Endothelial cell (in vitro differentiated cells): ENCODE measurements around the gene TMEM203. TPM values are rescaled to one million over a fixed set of nuclear protein-coding genes. Genes with fewer than 3 reads are reported as not detected.
A peak's percentile ranks its signal among the peaks of the same experiment; 100 is the strongest.
"Not testable (repeated sequence)": the region's sequence is repeated elsewhere in the genome, so short reads cannot be mapped to it uniquely, and the experiment has no call there.

Source experiments
- DNase-seq: peaks from one replicate; pipeline ENCODE4 v3.0.0; 2021; ENCODE audit warnings: low spot score
- H3K27ac Mint-ChIP-seq: one replicate; pipeline ENCODE4 v1.8.0; 2021; ENCODE audit warnings: mixed read lengths, inconsistent platforms; ENCODE audit not compliant: unreplicated experiment
- H3K27me3 Mint-ChIP-seq: one replicate; pipeline ENCODE4 v1.8.0; 2021; ENCODE audit warnings: mild to moderate bottlenecking, moderate library complexity, mixed read lengths, inconsistent platforms; ENCODE audit not compliant: unreplicated experiment
- H3K36me3 Mint-ChIP-seq: one replicate; pipeline ENCODE4 v1.8.0; 2021; ENCODE audit warnings: mild to moderate bottlenecking, low read depth, mixed read lengths, inconsistent platforms; ENCODE audit not compliant: unreplicated experiment
- H3K4me1 Mint-ChIP-seq: one replicate; pipeline ENCODE4 v1.8.0; 2021; ENCODE audit warnings: mild to moderate bottlenecking, mixed read lengths, inconsistent platforms; ENCODE audit not compliant: unreplicated experiment
- H3K4me3 Mint-ChIP-seq: one replicate; pipeline ENCODE4 v1.8.0; 2021; ENCODE audit warnings: mild to moderate bottlenecking, mixed read lengths, inconsistent platforms; ENCODE audit not compliant: unreplicated experiment
- H3K9me3 Mint-ChIP-seq: one replicate; pipeline ENCODE4 v1.8.0; 2021; ENCODE audit warnings: mixed read lengths, inconsistent platforms; ENCODE audit not compliant: unreplicated experiment
- total RNA-seq: library from RNA; stranded (reverse); fragmentation: NEBNext Ultra II Directional; extraction: Animal tissue kit (Norgen Biotek cat#: 25700); gene quantifications from one replicate; pipeline ENCODE4 v1.2.1, GENCODE V29; 2021; ENCODE audit not compliant: unreplicated experiment
- TF ChIP-seq, protein P1 (sequence below): fragments of 200-600 bp; sonication (generic); IDR thresholded peaks from one replicate; pipeline ENCODE4 v1.5.0; 2021; ENCODE audit warnings: antibody characterized with exemption; ENCODE audit not compliant: unreplicated experiment

TMEM203 gene
- total RNA-seq, 1 donor from 2014 or later: 27.4 TPM

DNA sequence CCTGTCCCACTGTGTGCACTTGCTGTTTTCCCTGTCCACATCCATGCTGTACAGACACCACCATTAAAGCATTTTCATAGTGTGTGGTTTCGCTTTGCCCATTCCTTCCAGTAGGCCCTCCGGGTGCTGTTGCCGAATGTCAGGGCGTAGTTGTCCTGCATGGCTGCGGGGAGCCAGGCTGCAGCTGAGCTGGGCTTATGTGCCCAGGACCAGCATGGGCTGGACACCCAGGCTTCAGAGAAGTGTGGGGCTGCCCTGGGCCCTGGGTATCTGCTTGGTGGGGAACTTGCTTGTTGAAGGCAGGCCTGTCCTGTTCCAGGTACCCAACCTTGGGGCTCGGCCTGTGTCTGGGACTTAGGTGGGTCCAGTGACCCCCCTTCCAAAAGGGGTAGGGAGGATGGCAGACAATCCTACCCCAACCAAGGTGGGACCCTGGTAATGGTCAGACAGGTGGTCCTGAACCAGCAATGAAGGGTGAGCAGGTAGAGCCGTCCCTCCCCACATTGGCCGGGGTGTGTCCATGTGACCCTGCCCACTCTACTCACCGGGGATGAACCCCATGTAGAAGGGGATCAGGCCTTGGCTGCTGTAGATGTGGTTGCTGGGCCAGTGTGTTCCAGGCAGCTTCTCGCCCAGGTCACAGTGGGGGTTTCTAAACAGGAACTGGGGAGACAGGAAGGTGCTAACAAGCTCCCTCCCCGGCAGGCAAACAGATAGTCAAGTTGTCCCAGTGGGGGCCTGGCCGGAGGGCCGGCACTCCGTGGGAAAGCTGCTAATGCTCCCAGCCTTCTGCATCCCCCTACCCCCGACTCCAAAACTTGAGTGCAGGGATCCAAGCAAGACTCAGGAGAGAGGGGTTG is 38.4 kb upstream of the TMEM203 start:
- DNase-seq: no peak
- no peak overlapping the region for H3K4me3 Mint-ChIP-seq
- H3K27me3 Mint-ChIP-seq: peaks cover 16% of the 10 kb centered on the region
- no peaks in the 10 kb centered on the region for H3K9me3 Mint-ChIP-seq
- peaks cover 11% of the 10 kb centered on the region for H3K36me3 Mint-ChIP-seq
- no peak overlapping the region for H3K27ac Mint-ChIP-seq
- TF ChIP-seq, protein P1, sequence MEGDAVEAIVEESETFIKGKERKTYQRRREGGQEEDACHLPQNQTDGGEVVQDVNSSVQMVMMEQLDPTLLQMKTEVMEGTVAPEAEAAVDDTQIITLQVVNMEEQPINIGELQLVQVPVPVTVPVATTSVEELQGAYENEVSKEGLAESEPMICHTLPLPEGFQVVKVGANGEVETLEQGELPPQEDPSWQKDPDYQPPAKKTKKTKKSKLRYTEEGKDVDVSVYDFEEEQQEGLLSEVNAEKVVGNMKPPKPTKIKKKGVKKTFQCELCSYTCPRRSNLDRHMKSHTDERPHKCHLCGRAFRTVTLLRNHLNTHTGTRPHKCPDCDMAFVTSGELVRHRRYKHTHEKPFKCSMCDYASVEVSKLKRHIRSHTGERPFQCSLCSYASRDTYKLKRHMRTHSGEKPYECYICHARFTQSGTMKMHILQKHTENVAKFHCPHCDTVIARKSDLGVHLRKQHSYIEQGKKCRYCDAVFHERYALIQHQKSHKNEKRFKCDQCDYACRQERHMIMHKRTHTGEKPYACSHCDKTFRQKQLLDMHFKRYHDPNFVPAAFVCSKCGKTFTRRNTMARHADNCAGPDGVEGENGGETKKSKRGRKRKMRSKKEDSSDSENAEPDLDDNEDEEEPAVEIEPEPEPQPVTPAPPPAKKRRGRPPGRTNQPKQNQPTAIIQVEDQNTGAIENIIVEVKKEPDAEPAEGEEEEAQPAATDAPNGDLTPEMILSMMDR: no peak
- H3K4me1 Mint-ChIP-seq: peaks cover 27% of the 10 kb centered on the region

DNA sequence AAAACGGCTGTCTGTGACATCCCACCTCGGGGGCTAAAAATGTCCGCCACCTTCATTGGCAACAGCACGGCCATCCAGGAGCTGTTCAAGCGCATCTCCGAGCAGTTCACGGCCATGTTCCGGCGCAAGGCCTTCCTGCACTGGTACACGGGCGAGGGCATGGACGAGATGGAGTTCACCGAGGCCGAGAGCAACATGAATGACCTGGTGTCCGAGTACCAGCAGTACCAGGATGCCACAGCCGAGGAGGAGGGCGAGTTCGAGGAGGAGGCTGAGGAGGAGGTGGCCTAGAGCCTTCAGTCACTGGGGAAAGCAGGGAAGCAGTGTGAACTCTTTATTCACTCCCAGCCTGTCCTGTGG is 37.8 kb upstream of the TMEM203 start:
- Mint-ChIP-seq H3K4me1 (peaks cover 27% of the 10 kb centered on the region), H3K27me3 (peaks cover 16% of the 10 kb centered on the region), H3K36me3 (peaks cover 11% of the 10 kb centered on the region)
- not testable (repeated sequence) for H3K9me3 Mint-ChIP-seq, H3K4me3 Mint-ChIP-seq, H3K27ac Mint-ChIP-seq, DNase-seq

DNA sequence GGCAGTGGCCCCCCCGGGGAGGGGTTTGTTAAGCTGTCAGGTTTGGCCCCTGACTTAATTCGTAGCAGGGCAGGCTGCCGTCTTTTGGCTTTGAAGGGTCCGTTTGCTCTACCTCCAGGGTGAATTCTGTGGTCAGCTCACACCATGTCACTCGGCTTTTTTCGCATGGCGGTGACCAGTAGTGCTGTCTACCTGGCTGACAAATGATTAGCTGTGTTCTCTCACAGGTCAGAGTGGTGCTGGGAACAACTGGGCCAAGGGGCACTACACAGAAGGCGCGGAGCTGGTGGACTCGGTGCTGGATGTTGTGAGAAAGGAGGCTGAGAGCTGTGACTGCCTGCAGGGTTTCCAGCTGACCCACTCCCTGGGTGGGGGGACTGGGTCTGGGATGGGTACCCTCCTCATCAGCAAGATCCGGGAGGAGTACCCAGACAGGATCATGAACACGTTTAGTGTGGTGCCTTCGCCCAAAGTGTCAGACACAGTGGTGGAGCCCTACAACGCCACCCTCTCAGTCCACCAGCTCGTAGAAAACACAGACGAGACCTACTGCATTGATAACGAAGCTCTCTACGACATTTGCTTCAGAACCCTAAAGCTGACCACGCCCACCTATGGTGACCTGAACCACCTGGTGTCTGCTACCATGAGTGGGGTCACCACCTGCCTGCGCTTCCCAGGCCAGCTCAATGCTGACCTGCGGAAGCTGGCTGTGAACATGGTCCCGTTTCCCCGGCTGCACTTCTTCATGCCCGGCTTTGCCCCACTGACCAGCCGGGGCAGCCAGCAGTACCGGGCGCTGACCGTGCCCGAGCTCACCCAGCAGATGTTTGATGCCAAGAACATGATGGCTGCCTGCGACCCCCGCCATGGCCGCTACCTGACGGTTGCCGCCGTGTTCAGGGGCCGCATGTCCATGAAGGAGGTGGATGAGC is 37.1 kb upstream of the TMEM203 start:
- H3K27ac Mint-ChIP-seq: peak overlapping the region; percentile 13
- peaks cover 27% of the 10 kb centered on the region for H3K4me1 Mint-ChIP-seq
- H3K27me3 Mint-ChIP-seq: peaks cover 18% of the 10 kb centered on the region
- TF ChIP-seq, protein P1: no peak
- peaks cover 11% of the 10 kb centered on the region for H3K36me3 Mint-ChIP-seq
- DNase-seq: no peak
- H3K4me3 Mint-ChIP-seq: peak overlapping the region; percentile 92
- H3K9me3 Mint-ChIP-seq: no peaks in the 10 kb centered on the region

DNA sequence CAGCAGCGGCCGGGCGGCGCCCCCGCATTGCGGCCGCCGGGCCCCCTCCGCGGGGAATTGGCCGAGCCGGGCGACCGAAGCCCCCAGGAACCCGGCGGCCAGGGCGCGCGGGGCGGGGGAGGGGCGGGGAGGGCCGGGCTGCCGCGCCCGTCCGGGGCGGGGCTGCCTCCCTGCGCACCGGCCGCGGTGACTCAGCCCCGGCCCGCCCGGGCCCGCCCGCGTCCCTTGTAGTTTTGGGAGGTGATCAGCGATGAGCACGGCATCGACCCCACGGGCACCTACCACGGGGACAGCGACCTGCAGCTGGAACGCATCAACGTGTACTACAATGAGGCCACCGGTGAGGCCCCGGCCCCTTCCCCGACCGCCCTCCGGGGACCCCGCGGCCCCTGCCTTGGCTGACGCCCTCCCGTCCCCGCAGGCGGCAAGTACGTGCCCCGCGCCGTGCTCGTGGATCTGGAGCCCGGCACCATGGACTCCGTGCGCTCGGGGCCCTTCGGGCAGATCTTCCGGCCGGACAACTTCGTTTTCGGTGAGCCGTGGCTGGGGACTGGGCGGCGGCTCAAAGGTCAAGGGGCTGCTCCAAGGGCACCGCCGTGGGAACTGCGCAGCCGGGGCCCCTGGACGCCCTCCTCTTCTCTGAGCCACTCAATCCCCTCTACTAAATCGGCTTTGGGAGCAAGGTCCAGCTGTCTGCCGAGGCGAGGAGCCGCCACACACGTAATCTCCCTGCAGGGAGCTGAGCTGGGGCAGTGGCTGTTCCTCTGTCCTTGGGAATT is 36.2 kb upstream of the TMEM203 start:
- Mint-ChIP-seq H3K27me3 (peaks cover 18% of the 10 kb centered on the region), H3K9me3 (no peaks in the 10 kb centered on the region), H3K27ac (no peak overlapping the region), H3K36me3 (peaks cover 11% of the 10 kb centered on the region), H3K4me3 (peak overlapping the region; percentile 92), H3K4me1 (peaks cover 27% of the 10 kb centered on the region)
- no peak for DNase-seq
- TF ChIP-seq, protein P1: no peak
